ENCODE data around the gene HK3.

Gene HK3

GRCh38 chr5:176845392-176845713 lies 53.8 kb downstream of the HK3 start:
- Histone ChIP-seq H3K4me1 (no peaks in the 10 kb centered on the region), H3K4me3 (no peak overlapping the region), H3K27me3 (peaks cover 0 to 87% of the 10 kb centered on the region in 2 donors), H3K27ac (no peak overlapping the region), H3K9me3 (no peaks in the 10 kb centered on the region), H3K36me3 (no peaks in the 10 kb centered on the region)
- no peak for DNase-seq
- TF ChIP-seq CTCF (IDR thresholded peaks at IDR 0.05): no peak
- intact Hi-C loops (cut with DNase I; ENCODE audit: low total_unique reads): no loop called here

GRCh38 chr5:176844706-176845391 lies 54.3 kb downstream of the HK3 start:
- TF ChIP-seq CTCF (IDR thresholded peaks at IDR 0.05): no peak
- Histone ChIP-seq H3K27me3 (peaks cover 0 to 82% of the 10 kb centered on the region in 2 donors), H3K27ac (no peak overlapping the region), H3K9me3 (no peaks in the 10 kb centered on the region), H3K4me3 (no peak overlapping the region), H3K4me1 (no peaks in the 10 kb centered on the region), H3K36me3 (no peaks in the 10 kb centered on the region)
- no peak for DNase-seq
- intact Hi-C loops (cut with DNase I; ENCODE audit: low total_unique reads): no loop called here

GRCh38 chr5:176844281-176844680 lies 54.9 kb downstream of the HK3 start:
- Histone ChIP-seq H3K9me3 (no peaks in the 10 kb centered on the region), H3K36me3 (no peaks in the 10 kb centered on the region), H3K4me1 (no peaks in the 10 kb centered on the region), H3K27me3 (peaks cover 0 to 77% of the 10 kb centered on the region in 2 donors), H3K27ac (no peak overlapping the region), H3K4me3 (no peak overlapping the region)
- TF ChIP-seq CTCF (IDR thresholded peaks at IDR 0.05): no peak
- intact Hi-C loops (cut with DNase I; ENCODE audit: low total_unique reads): no loop called here
- DNase-seq: no peak

- H3K4me1 ChIP-seq: no peaks in the 10 kb centered on the region
- H3K9me3 ChIP-seq: no peaks in the 10 kb centered on the region
- peaks cover 0 to 70% of the 10 kb centered on the region in 2 donors for H3K27me3 ChIP-seq
- H3K27ac ChIP-seq: no peak overlapping the region
- no peak for DNase-seq
- no peak overlapping the region for H3K4me3 ChIP-seq
- no peak for TF ChIP-seq CTCF (IDR thresholded peaks at IDR 0.05)
- H3K36me3 ChIP-seq: no peaks in the 10 kb centered on the region
- intact Hi-C loops (cut with DNase I; ENCODE audit: low total_unique reads): no loop called here
Measured at GRCh38 chr5:176843673-176844072, 55.5 kb downstream of the HK3 start.

- Histone ChIP-seq H3K9me3 (no peaks in the 10 kb centered on the region), H3K4me3 (no peak overlapping the region), H3K4me1 (no peaks in the 10 kb centered on the region), H3K27ac (no peak overlapping the region), H3K36me3 (no peaks in the 10 kb centered on the region), H3K27me3 (peaks cover 0 to 30% of the 10 kb centered on the region in 2 donors)
- TF ChIP-seq CTCF (IDR thresholded peaks at IDR 0.05): no peak
- intact Hi-C loops (cut with DNase I; ENCODE audit: low total_unique reads): no loop called here
- DNase-seq: peak; percentile 78 to 85
Measured at GRCh38 chr5:176837707-176838115, 61.4 kb downstream of the HK3 start.

Data from tibial artery (tissue), 4 donors.